Fibroblast of lung (primary cell): ENCODE data around the gene TTC23.

Experiments
- EZH2 ChIP-seq: IDR thresholded peaks from 2 replicates; pipeline ENCODE4 v1.5.1; 2012; ENCODE audit warnings: low read length, control low read depth, mild to moderate bottlenecking; ENCODE audit errors: missing control alignments
- TF ChIP-seq, protein P1 (sequence below), 2 donors: IDR thresholded peaks in 1 of 2; conservative IDR thresholded peaks in 1 of 2; 1 replicate in 1 of 2; 2 replicates in 1 of 2; pipeline ENCODE4 v1.5.1; 2011 to 2012; ENCODE audit warnings: low read length in 2 of 2, control low read depth in 1 of 2, inconsistent platforms in 1 of 2, low read depth in 1 of 2, mild to moderate bottlenecking in 1 of 2

DNA sequence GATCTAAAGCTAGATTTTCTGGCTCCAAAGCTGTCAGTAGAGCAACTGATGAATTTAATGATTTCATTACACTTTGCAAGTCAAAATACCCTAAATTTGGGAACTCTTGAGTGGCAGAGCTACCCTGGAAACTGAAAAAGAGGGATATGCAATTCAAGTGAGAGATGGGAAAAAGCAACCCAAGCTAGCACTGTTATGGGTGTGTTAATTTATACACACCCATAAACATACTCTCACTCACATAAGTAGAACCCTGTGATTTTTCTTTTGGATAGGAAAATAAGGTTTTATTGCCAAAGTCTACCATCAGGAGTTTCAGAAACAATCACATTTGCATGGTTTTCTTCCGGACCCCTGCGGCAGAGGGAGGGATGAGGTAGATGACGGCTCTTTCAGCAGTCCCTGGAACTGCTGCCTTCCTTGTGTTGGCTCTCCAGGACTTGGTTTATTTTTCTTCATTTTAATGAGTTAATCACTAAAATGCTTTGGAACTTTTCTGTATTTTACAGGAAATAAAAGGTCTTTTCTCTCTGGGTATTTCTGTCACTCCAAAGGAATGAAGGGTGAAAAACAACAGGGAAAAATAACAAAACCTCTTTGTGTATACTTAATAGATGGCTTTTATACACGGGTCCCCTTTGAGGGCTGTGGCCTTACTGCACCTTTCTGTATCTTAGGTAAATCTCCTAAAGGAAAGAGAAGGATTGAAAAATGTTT lies 63.8 kb downstream of the TTC23 start:
- TF ChIP-seq, protein P1, sequence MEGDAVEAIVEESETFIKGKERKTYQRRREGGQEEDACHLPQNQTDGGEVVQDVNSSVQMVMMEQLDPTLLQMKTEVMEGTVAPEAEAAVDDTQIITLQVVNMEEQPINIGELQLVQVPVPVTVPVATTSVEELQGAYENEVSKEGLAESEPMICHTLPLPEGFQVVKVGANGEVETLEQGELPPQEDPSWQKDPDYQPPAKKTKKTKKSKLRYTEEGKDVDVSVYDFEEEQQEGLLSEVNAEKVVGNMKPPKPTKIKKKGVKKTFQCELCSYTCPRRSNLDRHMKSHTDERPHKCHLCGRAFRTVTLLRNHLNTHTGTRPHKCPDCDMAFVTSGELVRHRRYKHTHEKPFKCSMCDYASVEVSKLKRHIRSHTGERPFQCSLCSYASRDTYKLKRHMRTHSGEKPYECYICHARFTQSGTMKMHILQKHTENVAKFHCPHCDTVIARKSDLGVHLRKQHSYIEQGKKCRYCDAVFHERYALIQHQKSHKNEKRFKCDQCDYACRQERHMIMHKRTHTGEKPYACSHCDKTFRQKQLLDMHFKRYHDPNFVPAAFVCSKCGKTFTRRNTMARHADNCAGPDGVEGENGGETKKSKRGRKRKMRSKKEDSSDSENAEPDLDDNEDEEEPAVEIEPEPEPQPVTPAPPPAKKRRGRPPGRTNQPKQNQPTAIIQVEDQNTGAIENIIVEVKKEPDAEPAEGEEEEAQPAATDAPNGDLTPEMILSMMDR (conservative IDR thresholded peaks at IDR 0.05 in 1 of 2, IDR thresholded peaks at IDR 0.05 in 1 of 2; ENCODE audit: low read depth in 1 of 2, low read length in 2 of 2): no peak
- no peak for TF ChIP-seq EZH2
